Liver (tissue), 9 donors: ENCODE data around the gene RGS1. TPM values are rescaled to one million over a fixed set of nuclear protein-coding genes. Genes with fewer than 3 reads are reported as not detected.

Experiments
- DNase-seq: peaks from one replicate; pipeline ENCODE4 v3.0.0-alpha.2; 2017; ENCODE audit warnings: low spot score
- H3K27ac ChIP-seq, 2 donors: one replicate each; pipeline ENCODE4 v1.7.0; 2013; ENCODE audit warnings: inconsistent platforms in 2 of 2, low read length in 2 of 2, control low read depth in 1 of 2, low read depth in 1 of 2, mild to moderate bottlenecking in 1 of 2
- H3K27me3 ChIP-seq, 4 donors: one replicate each; pipeline versions ENCODE4 v1.6.1 to v1.7.0; 2013; ENCODE audit warnings: low read length in 3 of 4, inconsistent platforms in 1 of 4, mild to moderate bottlenecking in 1 of 4, moderate library complexity in 1 of 4; ENCODE audit not compliant: control insufficient read depth in 4 of 4, insufficient read depth in 4 of 4
- H3K36me3 ChIP-seq, 4 donors: one replicate each; pipeline versions ENCODE4 v1.6.1 to v1.7.0; 2013; ENCODE audit warnings: low read length in 3 of 4, mild to moderate bottlenecking in 3 of 4, low read depth in 1 of 4, moderate library complexity in 1 of 4; ENCODE audit not compliant: control insufficient read depth in 4 of 4, insufficient read depth in 3 of 4
- H3K4me1 ChIP-seq, 4 donors: one replicate each; pipeline versions ENCODE4 v1.6.1 to v1.7.0; 2013; ENCODE audit warnings: low read length in 3 of 4, mild to moderate bottlenecking in 3 of 4, moderate library complexity in 1 of 4; ENCODE audit not compliant: control insufficient read depth in 4 of 4, insufficient read depth in 4 of 4
- H3K4me3 ChIP-seq, 3 donors: one replicate each; pipeline versions ENCODE4 v1.6.1 to v1.7.0; 2013; ENCODE audit warnings: low read length in 3 of 3, control low read depth in 1 of 3, low read depth in 1 of 3, mild to moderate bottlenecking in 1 of 3
- H3K9ac ChIP-seq, 2 donors: one replicate each; pipeline ENCODE4 v1.7.0; 2013; ENCODE audit warnings: low read length in 2 of 2, mild to moderate bottlenecking in 2 of 2, moderate library complexity in 2 of 2, control low read depth in 1 of 2, low read depth in 1 of 2
- H3K9me3 ChIP-seq, 4 donors: one replicate each; pipeline versions ENCODE4 v1.6.1 to v1.7.0; 2013; ENCODE audit warnings: low read length in 3 of 4; ENCODE audit not compliant: control insufficient read depth in 4 of 4
- ATF3 ChIP-seq: IDR thresholded peaks from 2 replicates; pipeline ENCODE4 v1.6.1; 2016; ENCODE audit warnings: antibody characterized with exemption
- CTCF ChIP-seq: fragments of 150-350 bp; IDR thresholded peaks from 2 replicates; pipeline ENCODE4 v1.5.1; 2017; ENCODE audit warnings: improper control_type of control experiment, low read depth, low read length; ENCODE audit not compliant: missing input control
- EGR1 ChIP-seq, 2 donors: IDR thresholded peaks; 2 replicates each; pipeline ENCODE4 v1.6.1; 2016 to 2018; ENCODE audit warnings: antibody characterized with exemption in 2 of 2, low read depth in 2 of 2
- FOXA1 ChIP-seq: IDR thresholded peaks from 2 replicates; pipeline ENCODE4 v1.6.1; 2016; ENCODE audit warnings: antibody characterized with exemption
- FOXA2 ChIP-seq: IDR thresholded peaks from 2 replicates; pipeline ENCODE4 v1.6.1; 2016; ENCODE audit warnings: antibody characterized with exemption
- GABPA ChIP-seq, 2 donors: IDR thresholded peaks in 1 of 2; conservative IDR thresholded peaks in 1 of 2; 2 replicates each; pipeline ENCODE4 v1.6.1; 2016; ENCODE audit warnings: antibody characterized with exemption in 2 of 2, mild to moderate bottlenecking in 1 of 2, moderate library complexity in 1 of 2
- HNF4A ChIP-seq, 2 donors: conservative IDR thresholded peaks; 2 replicates each; pipeline ENCODE4 v1.6.1; 2016; ENCODE audit warnings: antibody characterized with exemption in 2 of 2, mild to moderate bottlenecking in 2 of 2
- HNF4G ChIP-seq: IDR thresholded peaks from 2 replicates; pipeline ENCODE4 v1.6.1; 2016; ENCODE audit warnings: antibody characterized with exemption
- JUND ChIP-seq, 2 donors: IDR thresholded peaks; 2 replicates each; pipeline ENCODE4 v1.6.1; 2016; ENCODE audit warnings: antibody characterized with exemption in 2 of 2
- MAX ChIP-seq: IDR thresholded peaks from 2 replicates; pipeline ENCODE4 v1.6.1; 2016; ENCODE audit warnings: antibody characterized with exemption
- NR2F2 ChIP-seq: IDR thresholded peaks from 2 replicates; pipeline ENCODE4 v1.6.1; 2016; ENCODE audit warnings: antibody characterized with exemption
- RAD21 ChIP-seq, 2 donors: IDR thresholded peaks; 2 replicates each; pipeline ENCODE4 v1.6.1; 2016; ENCODE audit warnings: antibody characterized with exemption in 2 of 2, mild to moderate bottlenecking in 2 of 2
- REST ChIP-seq: IDR thresholded peaks from 2 replicates; pipeline ENCODE4 v1.6.1; 2016; ENCODE audit warnings: antibody characterized with exemption, mild to moderate bottlenecking
- RXRA ChIP-seq, 2 donors: IDR thresholded peaks; 2 replicates each; pipeline ENCODE4 v1.6.1; 2017 to 2018; ENCODE audit warnings: antibody characterized with exemption in 2 of 2, mild to moderate bottlenecking in 1 of 2
- SP1 ChIP-seq: IDR thresholded peaks from 2 replicates; pipeline ENCODE4 v1.6.1; 2018; ENCODE audit warnings: antibody characterized with exemption, mild to moderate bottlenecking
- TAF1 ChIP-seq: conservative IDR thresholded peaks from 2 replicates; pipeline ENCODE4 v1.6.1; 2016; ENCODE audit warnings: antibody characterized with exemption, mild to moderate bottlenecking
- YY1 ChIP-seq: IDR thresholded peaks from 2 replicates; pipeline ENCODE4 v1.6.1; 2016; ENCODE audit warnings: antibody characterized with exemption, mild to moderate bottlenecking
- ZBTB33 ChIP-seq: IDR thresholded peaks from 2 replicates; pipeline ENCODE4 v1.6.1; 2016; ENCODE audit warnings: antibody characterized with exemption
- WGBS: extraction: QIAGEN DNeasy Blood & Tissue Kit; methylation state at CpG from one replicate; pipeline ENCODE4 v1.1.7; 2013; 5-methylcytosine and 5-hydroxymethylcytosine counted together
- polyA plus RNA-seq, 2 donors: library from polyadenylated mRNA; stranded (reverse) in 1 of 2; unstranded in 1 of 2; fragments of 200-250 nt in 1 of 2; fragments of >200 nt in 1 of 2; fragmentation: Nextera tagmentation in 1 of 2; extraction: Ambion mirVana in 1 of 2; gene quantifications; one replicate each; pipeline versions ENCODE4 v1.2.1 to v1.2.3, GENCODE V29; 2013 to 2015
- total RNA-seq, 2 donors: library from RNA; depleted of rRNA; stranded (reverse); fragments of >200 nt; gene quantifications; one replicate each; pipeline ENCODE4 v1.2.3, GENCODE V29; 2014
- donor health status: healthy.
- donor health status: healthy.
- donor health status: healthy.
- donor health status: healthy.
- donor health status: healthy.

Gene RGS1
- total and polyA plus RNA-seq, 4 donors, result 1.8 to 7.7 (median 6.0) TPM

- Histone ChIP-seq H3K27me3 (no peaks in the 10 kb centered on the region), H3K4me1 (no peaks in the 10 kb centered on the region), H3K36me3 (no peaks in the 10 kb centered on the region), H3K4me3 (no peak overlapping the region), H3K27ac (no peak overlapping the region), H3K9ac (no peak overlapping the region), H3K9me3 (no peaks in the 10 kb centered on the region)
- DNase-seq, result no peak
- TF ChIP-seq ZBTB33 (no peak), RAD21 (IDR thresholded peaks at IDR 0.05) (no peak), FOXA2 (no peak), GABPA (IDR thresholded peaks at IDR 0.05 in 1 of 2, conservative IDR thresholded peaks at IDR 0.05 in 1 of 2) (no peak), RXRA (IDR thresholded peaks at IDR 0.05) (no peak), HNF4G (no peak), EGR1 (IDR thresholded peaks at IDR 0.05; ENCODE audit: low read depth in 2 of 2) (no peak), YY1 (no peak), REST (no peak), FOXA1 (no peak), ATF3 (no peak), HNF4A (conservative IDR thresholded peaks at IDR 0.05) (no peak), CTCF (no peak), NR2F2 (no peak), TAF1 (no peak), MAX (no peak), SP1 (no peak), JUND (IDR thresholded peaks at IDR 0.05) (no peak)
- 96% methylated on average over 2 of the region's 2 CpGs for WGBS
Measured at GRCh38 chr1:192547501-192547900, 28.1 kb upstream of the RGS1 start.

- no peaks in the 10 kb centered on the region for H3K4me1 ChIP-seq
- H3K27ac ChIP-seq, result no peak overlapping the region
- WGBS, result 67% methylated on average over 3 of the region's 3 CpGs
- no peak overlapping the region for H3K9ac ChIP-seq
- H3K9me3 ChIP-seq, result no peaks in the 10 kb centered on the region
- no peaks in the 10 kb centered on the region for H3K36me3 ChIP-seq
- H3K27me3 ChIP-seq, result no peaks in the 10 kb centered on the region
- DNase-seq, result no peak
- H3K4me3 ChIP-seq, result no peak overlapping the region
- no peak for TF ChIP-seq FOXA2
- TF ChIP-seq RXRA (IDR thresholded peaks at IDR 0.05), result no peak
- TF ChIP-seq YY1, result no peak
- TF ChIP-seq HNF4A (conservative IDR thresholded peaks at IDR 0.05), result no peak
- TF ChIP-seq TAF1, result no peak
- no peak for TF ChIP-seq HNF4G
- no peak for TF ChIP-seq SP1
Measured at GRCh38 chr1:192549937-192550336, 25.6 kb upstream of the RGS1 start.
